Choroid plexus epithelial cell (primary cell): ENCODE results near the gene PPT2.

ENCODE experiments used
- DNase-seq: peaks from one replicate; pipeline ENCODE4 v3.0.0-alpha.2; 2010; ENCODE audit warnings: low read depth
- H3K4me3 ChIP-seq: 2 replicates; pipeline ENCODE4 v1.5.1; 2011; ENCODE audit warnings: low read depth, mild to moderate bottlenecking, control low read depth, low read length, moderate library complexity
- TF ChIP-seq, protein P1 (sequence below): conservative IDR thresholded peaks from 2 replicates; pipeline ENCODE4 v1.5.1; 2011; ENCODE audit warnings: low read depth, mild to moderate bottlenecking, control low read depth, inconsistent platforms, low read length, moderate library complexity

Gene PPT2

DNA sequence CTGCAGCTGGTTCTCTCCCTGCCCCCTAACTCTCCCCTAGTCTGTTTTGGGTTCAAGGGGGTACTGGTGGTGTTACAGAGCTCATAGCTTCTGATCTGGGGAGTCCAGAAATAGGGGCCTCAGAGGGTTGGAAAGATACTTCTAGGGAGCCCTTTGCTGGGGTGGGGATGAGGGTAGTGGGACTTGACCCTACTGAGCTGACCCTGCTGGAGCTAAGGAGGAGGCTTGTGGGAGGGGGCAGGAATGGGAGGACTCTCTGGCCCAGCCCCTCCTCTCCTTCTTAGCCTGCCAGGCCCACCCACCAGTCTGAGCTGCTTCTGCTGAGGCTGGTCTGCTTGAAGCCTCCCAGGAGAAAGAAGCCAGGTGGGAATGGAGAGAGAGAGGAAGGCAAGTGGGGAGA, 10.4 kb downstream of the PPT2 start, which contains the start of gene EGFL8:
Gene EGFL8, plus strand, starts transcription at position 301 of the 400 bp plus-strand sequence. CDS start 1,571 bp downstream, outside the sequence.
- no peak for DNase-seq
- TF ChIP-seq, protein P1, sequence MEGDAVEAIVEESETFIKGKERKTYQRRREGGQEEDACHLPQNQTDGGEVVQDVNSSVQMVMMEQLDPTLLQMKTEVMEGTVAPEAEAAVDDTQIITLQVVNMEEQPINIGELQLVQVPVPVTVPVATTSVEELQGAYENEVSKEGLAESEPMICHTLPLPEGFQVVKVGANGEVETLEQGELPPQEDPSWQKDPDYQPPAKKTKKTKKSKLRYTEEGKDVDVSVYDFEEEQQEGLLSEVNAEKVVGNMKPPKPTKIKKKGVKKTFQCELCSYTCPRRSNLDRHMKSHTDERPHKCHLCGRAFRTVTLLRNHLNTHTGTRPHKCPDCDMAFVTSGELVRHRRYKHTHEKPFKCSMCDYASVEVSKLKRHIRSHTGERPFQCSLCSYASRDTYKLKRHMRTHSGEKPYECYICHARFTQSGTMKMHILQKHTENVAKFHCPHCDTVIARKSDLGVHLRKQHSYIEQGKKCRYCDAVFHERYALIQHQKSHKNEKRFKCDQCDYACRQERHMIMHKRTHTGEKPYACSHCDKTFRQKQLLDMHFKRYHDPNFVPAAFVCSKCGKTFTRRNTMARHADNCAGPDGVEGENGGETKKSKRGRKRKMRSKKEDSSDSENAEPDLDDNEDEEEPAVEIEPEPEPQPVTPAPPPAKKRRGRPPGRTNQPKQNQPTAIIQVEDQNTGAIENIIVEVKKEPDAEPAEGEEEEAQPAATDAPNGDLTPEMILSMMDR: no peak
- no peak within 1 kb of the TSS for H3K4me3 ChIP-seq

DNA sequence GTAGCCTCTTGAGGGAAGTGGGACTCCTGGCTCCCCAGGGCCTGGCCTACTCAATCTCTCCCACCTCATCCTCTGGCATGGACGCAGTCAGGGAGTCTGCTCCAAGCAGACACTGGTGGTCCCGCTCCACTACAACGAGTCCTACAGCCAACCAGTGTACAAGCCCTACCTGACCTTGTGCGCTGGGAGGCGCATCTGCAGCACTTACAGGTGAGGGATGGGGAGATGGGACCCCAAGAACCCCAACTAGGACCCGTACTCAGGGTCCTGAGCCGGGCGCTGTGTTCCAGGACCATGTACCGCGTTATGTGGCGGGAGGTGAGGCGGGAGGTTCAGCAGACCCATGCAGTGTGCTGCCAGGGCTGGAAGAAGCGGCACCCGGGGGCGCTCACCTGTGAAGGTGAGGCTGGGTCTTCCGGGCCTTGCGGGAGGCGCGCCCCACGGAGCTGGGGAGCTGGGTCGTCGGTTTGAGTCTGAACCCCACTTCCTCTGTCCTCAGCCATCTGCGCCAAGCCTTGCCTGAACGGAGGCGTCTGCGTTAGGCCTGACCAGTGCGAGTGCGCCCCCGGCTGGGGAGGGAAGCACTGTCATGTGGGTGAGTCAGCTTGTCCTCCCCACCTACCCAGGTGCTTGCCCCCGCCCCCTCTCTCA, 12.6 kb downstream of the PPT2 start:
- no peak for DNase-seq
- H3K4me3 ChIP-seq: no peak overlapping the region
- TF ChIP-seq, protein P1: peak; percentile 29

DNA sequence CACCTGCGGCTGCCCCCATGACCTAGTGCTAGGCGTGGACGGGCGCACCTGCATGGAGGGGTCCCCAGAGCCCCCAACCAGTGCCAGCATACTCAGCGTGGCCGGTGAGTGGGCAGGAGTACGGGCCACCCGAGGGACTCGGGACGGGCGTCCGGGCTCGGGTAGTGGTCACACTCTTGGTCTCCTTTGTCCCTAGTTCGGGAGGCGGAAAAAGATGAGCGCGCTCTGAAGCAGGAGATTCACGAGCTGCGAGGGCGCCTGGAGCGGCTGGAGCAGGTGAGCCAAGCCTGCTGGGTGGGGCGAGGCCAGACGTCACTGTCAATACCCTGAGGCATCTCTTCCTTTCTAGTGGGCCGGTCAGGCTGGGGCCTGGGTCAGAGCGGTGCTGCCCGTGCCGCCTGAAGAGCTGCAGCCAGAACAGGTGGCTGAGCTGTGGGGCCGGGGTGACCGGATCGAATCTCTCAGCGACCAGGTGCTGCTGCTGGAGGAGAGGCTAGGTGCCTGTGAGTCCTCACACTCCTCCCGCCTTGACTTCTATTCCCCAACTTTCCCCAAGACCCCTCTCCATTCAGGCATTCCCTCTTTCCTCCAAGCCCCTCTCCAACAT, 13.3 kb downstream of the PPT2 start:
- no peak overlapping the region for H3K4me3 ChIP-seq
- TF ChIP-seq, protein P1: no peak
- no peak for DNase-seq

DNA sequence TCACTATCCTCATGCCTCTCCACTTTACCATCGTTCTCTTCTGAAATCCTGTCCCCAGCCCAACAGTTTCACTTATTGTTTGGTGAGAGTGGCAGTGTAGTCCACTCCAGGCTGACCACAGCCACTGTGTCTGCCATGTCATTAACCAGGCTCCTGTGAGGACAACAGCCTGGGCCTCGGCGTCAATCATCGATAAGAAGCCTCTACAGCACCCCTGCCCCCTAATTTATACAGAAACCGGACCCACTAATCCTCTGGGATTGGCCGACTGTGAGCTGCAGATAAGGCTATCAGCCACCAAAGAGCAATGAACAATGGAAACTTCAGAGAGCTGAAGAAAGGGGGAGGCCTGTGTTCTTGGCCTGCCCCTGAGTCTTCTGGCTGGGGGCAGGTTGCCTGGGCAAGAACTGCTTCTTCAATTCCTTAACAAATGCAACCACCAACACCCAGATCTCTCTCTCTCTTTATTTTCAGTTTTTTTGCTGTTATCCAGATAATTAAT, 13.9 kb downstream of the PPT2 start:
- TF ChIP-seq, protein P1: no peak
- no peak for DNase-seq
- H3K4me3 ChIP-seq: no peak overlapping the region

DNA sequence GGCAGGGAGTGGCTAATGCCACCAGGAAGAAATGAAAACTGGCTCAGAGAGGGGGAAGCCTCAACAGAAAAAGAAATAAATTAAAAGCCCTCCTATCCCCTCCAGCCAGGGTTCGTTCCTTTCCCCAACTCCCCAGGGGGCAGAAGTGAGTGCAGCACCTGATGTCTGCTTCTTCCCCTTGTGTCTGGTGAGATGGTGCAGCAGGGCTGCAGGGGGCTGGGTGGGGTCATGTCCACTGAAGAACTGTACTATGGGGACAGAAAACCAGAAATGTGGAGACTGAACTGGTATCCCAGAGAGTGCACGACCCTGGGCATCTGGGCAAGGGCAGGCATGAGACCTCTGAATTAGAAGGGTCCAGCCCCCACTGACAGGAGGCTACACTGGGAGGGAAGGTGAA, 14.4 kb downstream of the PPT2 start:
- TF ChIP-seq, protein P1: no peak
- DNase-seq: no peak
- H3K4me3 ChIP-seq: no peak overlapping the region

DNA sequence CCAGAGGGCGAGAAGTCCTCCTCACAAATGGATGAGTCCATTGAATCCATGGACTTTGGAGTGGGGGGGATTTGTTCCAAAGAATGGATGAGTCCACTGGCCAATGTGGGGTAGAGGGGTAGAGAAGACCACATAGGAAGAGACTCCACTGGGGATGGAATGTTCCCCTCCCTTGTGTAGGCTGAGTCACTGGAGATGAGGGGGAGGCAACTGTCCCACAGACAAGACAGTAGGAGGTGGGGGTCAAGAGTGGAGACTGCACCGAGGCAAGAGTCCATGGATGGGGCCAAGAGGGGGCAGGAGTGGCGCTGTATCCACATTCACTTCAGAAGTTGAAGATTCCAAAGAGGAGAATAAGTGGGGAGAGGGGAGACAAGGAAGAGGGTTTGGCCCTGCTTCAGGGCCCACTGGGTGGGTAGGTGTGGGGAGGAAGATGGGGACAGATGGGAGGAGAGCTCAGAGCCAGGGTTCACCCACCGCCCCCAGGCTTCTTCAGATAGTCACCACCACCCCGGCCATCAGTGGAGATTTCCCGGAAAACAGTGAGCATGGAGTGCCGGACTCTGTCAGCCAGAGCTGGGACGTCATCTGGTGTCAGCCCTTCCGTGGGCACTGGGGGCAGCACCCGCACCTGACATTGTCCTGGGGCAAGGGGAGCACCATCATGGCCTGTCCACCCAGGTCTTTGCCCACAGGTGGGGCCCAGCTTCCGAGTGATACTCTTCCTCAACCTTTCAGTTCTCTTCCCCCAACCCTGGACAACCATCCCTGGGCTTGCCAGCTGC, 15.1 kb downstream of the PPT2 start:
- TF ChIP-seq, protein P1: peak; percentile 1
- H3K4me3 ChIP-seq: no peak overlapping the region
- DNase-seq: peak; percentile 28
